Adrenal gland (tissue), 5 donors: ENCODE data around the gene SORT1.

Experiments
- CTCF ChIP-seq, 6 experiments: fragments of 450-650 bp in 4 of 6; fragments of 200-600 bp in 2 of 6; sonication (generic) in 1 of 6; IDR thresholded peaks; 1 replicate in 5 of 6; 2 replicates in 1 of 6; pipeline versions ENCODE4 v1.5.1 to v1.8.0; 2016 to 2021; ENCODE audit warnings: antibody characterized with exemption in 6 of 6, mild to moderate bottlenecking in 2 of 6, moderate library complexity in 1 of 6
- POLR2A ChIP-seq, 2 donors: fragments of 450-650 bp; IDR thresholded peaks; one replicate each; pipeline ENCODE4 v1.6.1; 2017; ENCODE audit warnings: antibody characterized with exemption in 2 of 2, mild to moderate bottlenecking in 2 of 2, moderate library complexity in 1 of 2
- donor health status: DM: no; HTN: no; CAD: no.

DNA sequence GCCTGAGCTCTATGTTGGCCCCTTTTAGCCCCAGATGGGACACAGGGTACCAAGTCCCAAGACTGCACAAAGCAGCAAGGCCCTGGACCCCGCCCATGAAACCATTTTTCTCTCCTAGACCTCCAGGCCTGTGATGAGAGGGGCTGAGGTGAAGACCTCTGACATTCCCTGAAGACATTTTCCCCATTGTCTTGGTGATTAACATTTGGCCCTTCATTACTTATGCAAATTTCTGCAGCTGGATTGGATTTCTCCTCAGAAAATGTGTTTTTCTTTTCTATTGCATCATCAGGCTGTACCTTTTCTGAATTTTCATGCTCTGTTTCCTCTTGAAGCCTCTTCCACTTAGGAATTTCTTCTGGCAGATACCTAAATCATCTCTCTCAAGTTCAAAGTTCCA lies 36.8 kb upstream of the SORT1 start:
- TF ChIP-seq CTCF (IDR thresholded peaks at IDR 0.05), result no peak
- TF ChIP-seq POLR2A (IDR thresholded peaks at IDR 0.05), result no peak
